ENCODE measurements around the gene TRAK2.
"Not testable (repeated sequence)": the region's sequence is repeated elsewhere in the genome, so short reads cannot be mapped to it uniquely, and the experiment has no call there.

The TRAK2 gene

DNA sequence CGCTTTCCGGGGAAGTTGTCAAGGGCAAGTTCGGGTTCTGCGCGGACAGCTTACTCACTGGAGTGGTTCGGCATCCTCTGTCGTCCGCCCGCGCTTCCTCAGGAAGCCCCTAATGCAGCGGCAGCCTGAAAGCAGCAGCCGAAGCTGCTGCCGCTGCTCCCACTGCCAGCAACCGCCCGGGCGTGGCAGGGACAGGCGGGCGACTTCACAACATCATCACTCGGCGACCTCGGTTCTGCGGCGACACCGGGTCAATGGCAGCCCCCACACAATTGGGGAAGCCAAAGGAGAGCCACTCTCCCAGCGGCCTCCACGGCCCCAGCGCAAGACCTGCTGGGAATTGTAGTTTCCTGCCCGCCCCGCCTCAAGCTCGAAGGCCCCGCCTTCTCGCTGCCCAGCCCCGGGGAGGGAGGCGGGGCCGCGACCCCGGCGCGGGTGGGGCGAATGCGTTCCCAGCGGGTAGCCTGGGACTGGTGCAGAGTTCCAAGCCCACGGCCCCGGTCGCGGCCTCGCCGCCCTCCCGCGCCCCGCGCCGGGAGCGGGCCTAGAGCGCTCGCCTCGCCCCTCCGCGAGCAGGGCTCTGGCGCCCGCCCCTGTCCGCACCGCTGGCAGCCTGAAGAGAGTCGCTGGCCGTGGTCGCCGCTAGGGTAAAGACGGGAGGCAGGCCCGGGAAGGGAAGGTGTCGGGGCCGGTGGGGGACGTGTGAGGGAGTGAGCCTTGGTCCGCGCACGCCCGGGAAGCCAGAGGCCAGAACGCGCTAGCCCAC is at the start of gene TRAK2, which contains the start of gene STRADB:
TRAK2 (minus strand) TSS at position 167 of the 766 bp plus-strand sequence. CDS start 30,951 bp downstream, outside the sequence.
STRADB (plus strand) TSS at position 449 of the 766 bp plus-strand sequence. CDS start 3,101 bp downstream, outside the sequence.
- peak; percentile 84 for DNase-seq

- DNase-seq = no peak
Measured at GRCh38 chr2:201500534-201500933, 49.3 kb upstream of the TRAK2 start.

GRCh38 chr2:201496785-201497184 is 45.5 kb upstream of the TRAK2 start:
- no peak for DNase-seq

- no peak for DNase-seq
Measured at GRCh38 chr2:201490291-201490690, 39.0 kb upstream of the TRAK2 start.

DNA sequence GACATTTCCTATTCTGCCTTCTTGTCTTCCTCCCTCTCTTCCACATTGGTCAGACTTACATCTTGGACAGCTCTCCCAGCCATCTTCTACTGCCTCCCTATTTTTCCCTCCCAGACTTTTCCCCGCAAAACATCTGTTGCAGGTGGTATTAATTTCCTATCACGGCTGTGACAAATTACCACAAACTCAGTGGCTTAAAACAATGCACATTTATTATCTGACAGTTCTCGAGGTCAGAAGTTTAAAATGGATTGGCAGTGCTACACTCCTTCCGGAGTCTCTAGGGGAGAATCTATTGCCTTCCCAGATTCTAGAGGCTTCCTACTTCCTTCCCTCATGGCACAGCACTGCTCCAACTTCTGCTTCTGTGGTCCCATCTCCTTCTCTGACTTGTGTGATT is 33.5 kb upstream of the TRAK2 start:
- no peak for DNase-seq

GRCh38 chr2:201483758-201484157 is 32.5 kb upstream of the TRAK2 start:
- not testable (repeated sequence) for DNase-seq

GRCh38 chr2:201483342-201483741 is 32.1 kb upstream of the TRAK2 start:
- no peak for DNase-seq

DNA sequence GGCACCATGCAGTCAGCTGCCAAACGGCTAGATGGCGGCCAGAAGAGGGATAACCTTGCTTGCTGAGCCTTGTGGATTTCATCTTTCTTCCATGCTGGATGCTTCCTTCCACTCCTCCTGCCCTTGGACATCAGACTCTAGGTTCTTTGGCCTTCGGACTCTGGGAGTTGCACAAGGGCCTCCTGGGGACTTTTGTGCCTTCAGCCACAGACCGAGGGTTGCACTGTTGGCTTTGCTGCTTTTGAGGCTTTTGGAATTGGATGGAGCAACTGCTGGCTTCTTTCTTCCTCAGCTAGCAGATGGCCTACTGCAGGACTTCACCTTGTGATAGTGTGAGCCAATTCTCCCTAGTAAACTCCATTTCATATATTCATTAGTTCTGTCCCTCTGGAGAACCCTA is 31.3 kb upstream of the TRAK2 start:
- DNase-seq = no peak

GRCh38 chr2:201472411-201472810 is 21.2 kb upstream of the TRAK2 start:
- DNase-seq = no peak

DNA sequence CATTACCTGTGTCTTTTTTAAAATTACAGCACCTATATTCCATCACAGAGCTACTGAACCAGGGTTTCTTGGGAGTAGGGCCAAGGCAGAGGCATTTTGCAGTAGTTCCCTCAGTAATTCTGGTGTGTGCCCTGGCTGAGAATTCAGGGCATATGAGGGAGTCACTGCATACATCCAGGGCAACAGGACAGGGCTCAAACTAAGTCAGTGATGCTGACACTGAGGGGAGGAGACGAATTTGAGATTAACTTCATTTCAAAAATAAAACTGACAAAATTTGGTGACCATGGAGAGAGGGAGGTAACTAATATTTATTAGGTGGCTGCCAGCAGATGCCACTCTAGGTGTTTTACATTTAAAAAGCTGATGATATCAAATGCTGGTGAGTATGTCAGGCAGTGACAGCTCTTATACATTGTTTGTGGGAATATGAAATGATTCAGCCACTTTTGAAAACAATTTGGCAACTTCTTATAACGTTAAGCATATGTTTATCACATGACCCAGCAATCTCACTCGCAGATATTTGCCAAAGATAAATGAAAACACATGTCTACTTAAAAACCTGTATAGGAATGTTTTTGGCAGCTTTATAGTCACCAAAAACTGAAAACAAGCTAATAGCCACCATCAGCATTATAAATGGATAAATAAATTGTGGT is 20.6 kb upstream of the TRAK2 start:
- DNase-seq = no peak

GRCh38 chr2:201470821-201471731 is 19.8 kb upstream of the TRAK2 start:
- no peak for DNase-seq

DNA sequence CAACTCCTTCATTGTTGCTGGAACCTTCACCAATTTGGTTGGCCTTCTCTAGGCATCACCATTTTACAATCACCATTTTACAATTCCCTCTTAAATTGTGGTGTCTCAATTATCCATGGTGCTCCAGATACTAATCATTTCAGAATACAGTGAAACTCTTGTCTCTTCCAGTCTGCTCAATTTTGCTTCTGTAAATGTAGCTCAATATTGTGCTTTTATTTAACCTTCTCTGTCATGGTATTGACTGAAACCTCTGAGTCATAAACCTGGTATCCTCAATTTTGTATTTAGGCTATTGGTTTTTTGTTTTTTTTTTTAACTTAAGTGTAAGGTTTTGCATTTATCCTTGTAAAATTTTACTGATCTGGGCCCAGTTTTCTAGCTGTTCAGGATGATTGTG is 16.4 kb upstream of the TRAK2 start:
- no peak for DNase-seq

GRCh38 chr2:201466050-201466675 is 14.9 kb upstream of the TRAK2 start:
- no peak for DNase-seq

DNA sequence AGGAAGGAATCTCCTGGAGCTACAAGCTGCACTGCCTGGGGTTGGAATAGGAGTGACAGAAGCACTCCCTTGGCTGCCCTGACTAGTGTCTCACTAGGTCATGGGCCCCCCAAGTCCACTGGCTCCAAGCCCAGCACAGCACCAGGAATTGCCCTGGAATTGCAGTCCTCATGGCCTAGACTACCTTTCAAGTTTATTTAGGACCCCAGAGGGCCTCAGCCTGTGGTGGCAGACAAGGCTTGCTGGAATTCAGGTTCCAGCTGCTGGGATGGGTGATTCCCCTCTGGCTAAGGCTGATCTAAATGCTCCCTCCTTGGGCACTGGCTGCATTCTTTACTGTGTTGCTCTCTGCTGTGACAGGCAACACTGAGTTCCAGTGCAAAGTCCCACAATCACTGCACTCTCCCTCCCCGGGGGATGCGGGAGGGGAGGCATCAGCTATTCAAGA is 14.3 kb upstream of the TRAK2 start:
- no peak for DNase-seq

- DNase-seq = no peak
Measured at GRCh38 chr2:201464547-201464946, 13.3 kb upstream of the TRAK2 start.

GRCh38 chr2:201460532-201460931 is 9.3 kb upstream of the TRAK2 start:
- no peak for DNase-seq

DNA sequence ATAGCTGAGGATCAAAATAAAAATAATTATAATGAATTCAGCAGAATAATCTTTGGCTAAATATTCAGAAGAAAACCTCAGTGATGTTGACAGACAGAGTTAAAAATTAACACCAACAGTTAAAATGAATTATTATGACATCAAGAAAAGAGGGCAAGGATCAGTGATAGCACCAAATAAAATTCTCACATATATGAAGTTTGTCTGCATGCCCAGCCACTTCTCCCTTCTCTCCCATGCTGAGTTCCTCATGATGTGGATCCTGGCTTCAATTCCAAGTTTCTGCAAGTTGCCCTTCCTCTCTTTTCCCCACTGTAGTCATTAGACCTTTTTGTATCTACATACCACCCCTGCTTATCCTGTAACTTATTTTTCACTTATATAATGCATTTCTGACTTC is 7.1 kb upstream of the TRAK2 start:
- no peak for DNase-seq

GRCh38 chr2:201452922-201453643 is 1.8 kb upstream of the TRAK2 start:
- no peak for DNase-seq

DNA sequence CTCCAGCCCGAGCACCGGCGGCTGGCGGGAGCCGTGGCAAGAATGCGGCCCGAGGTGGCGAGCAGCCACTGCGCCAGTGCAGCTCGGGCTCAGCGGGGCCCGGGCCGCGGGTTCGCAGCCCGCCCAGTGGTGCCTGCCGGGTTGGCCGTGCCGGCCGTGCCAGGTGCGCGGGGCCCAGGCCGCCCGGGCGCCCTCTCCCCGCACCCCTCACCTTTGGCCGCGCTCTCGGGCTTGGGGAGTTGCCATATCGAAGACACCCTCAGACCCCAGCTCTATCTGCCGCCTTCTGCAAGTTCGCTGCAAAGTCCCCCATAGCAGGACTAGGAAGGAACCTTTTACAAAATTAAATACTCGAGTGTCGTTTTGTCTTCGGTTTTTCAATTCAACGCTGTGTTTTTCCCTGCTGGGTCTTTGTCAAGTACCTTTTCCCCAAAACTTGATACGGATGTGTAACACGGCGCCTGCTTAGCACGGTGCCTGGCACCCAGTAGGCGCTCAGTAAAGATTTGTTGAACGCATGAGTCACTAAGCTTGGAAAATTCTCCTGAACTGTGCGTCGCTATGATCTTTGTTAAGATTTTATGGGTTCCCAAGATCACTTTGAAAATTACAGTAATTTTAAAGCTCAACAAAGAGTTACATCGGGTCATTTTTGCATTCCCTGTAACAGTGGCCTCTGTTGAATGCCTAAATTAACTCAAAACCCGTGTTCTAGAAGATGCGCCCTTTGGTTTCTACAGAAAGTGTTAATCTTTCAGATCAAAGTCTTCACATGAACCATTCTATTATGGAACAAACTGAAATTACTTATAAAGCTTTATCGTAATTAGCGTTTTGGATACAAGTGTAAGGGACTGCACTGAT is 1.0 kb upstream of the TRAK2 start:
- DNase-seq = no peak

GRCh38 chr2:201450954-201451291 is 335 bp downstream of the TRAK2 start:
- peak; percentile 25 for DNase-seq

DNA sequence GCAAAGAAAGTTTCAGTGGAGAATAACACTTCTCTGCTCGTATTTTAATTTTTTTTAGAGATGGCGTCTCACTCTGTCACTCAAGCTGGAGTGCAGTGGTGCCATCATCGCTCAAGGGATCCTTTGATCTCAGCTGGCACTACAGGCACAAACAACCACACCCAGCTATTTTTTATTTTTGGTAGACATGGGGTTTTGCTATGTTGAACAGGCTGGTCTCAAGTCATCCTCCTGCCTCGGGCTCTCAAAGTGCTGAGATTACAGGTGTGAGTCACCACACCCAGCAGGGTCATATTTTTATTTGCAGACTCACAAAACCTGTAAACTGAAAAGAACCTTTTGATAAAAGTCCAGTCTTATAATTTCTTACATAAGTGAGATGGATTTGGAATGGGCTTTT is 2.6 kb downstream of the TRAK2 start:
- DNase-seq = no peak
